GM04504 (cell line): ENCODE results near the gene UBR3.

Experiments
- DNase-seq: peaks from one replicate; pipeline ENCODE4 v3.0.0-alpha.2; 2012; ENCODE audit warnings: low read depth

The UBR3 gene

DNA sequence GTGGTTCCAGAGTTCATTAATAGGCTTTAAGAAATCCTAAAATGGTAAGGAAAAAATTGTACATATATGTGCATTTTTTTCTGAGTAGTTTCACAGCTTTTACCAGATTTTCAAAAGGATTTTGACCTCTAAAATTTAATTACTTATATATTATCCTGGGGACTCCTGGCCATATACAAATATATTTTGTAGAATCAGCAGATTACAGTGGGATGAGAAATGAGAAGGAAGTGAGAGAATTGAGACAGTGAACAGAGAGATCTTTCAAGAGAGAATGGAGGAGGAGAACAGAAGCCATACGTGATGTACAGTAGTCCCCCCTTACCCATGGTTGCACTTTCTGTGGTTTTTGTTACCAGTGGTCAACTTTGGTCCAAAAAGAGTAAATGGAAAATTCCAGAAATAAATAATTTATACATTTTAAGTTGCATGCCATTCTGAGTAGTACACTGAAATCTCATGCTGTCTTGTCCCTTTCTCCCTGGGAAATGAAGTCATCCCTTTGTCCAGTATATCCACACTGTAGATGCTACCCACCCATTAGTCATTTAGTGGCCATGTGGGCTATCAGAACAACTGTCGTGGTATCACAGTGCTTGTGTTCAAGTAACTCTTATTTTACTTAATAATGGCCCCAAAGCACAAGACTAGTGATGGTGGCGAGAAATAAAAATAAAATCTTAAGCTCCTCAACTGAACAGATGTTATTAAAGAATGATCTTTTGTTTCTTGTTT is 220.2 kb downstream of the UBR3 start:
- no peak for DNase-seq

DNA sequence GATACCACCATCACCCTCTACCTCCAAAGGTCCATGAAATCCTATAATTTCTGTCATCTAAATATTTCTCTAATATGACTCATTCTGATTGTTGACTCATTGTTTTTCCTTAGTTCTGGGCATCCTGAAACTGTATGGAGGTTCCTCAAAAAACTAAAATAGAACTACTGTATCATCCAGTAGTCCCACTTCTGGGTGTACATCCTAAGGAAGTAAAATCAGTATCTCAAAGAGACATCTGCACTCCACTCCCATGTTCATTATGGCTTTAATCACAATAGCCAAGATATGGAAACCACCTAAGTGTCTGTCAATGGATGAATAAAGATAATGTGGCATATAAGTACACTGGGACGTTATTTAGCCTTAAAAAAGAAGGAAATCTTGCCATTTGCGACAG is 224.9 kb downstream of the UBR3 start:
- no peak for DNase-seq

DNA sequence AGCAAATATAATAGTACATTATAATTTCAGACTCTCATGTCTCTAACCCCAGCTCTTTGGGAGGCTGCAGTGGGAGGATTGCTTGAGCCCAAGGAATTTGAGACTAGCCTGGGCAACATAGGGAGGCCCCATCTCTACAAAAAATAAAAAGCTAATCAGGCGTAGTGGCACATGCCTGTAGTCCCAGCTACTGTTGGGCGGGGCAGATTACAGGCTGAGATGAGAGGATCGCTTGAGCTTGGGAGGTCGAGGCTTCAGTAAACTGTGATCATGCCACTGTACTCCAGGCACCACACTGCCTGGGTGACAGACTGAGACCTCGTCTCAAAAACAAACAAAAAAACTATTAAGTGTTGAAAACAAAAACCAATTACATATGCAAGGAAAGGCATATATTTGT is 227.7 kb downstream of the UBR3 start:
- DNase-seq = no peak

DNA sequence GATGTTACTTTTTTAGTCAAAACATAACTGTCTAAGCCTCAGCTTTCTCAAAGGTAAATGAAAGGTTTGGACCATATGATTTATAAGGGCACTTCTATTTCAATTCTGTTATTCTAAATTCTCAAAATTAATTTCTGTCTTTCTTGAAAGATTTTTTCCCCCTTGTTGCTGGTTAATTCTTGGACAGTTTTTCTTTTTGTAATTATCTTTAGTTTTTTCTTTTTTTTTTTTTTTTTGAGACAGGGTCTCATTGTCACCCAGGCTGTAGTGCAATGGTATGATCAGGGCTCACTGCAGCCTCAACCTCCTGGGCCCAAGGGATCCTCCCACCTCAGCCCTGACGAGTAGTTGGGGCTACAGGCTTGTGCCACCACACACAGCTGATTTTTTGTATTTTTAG is 229.6 kb downstream of the UBR3 start:
- no peak for DNase-seq

DNA sequence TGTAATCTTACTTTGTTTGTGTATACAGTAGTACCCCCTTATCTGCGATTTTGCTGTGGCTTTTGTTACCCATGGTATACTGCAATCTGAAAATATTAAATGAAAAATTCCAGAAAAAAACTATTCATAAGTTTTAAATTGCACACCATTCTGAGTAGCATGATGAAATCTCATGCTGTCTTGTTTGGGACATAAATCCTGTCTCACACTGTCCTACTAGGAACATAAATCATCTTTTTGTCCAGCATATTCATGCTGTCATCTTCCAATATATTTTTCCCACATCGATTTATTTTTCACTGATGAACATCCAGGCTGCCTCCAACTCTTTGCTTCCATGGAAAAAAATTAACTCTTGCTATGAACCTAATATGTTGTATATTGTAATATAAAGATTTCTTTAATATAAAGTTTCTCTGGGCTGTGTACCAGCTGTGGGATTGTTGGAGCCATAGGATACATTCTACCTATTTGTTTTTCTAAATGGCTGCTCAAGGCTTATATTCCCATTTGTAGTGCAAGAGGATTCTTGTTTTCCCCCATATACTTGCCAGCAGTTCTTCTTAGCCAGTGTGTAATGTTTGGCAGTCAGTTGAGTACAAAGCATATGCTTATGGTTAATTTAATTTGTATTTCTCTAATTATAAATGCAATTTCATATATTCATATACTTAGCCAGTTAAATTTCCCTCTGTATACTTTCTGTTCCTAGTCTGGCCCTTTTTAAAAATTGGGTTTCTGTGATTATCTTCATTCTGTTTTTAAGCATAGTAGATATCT is 236.4 kb downstream of the UBR3 start:
- no peak for DNase-seq

DNA sequence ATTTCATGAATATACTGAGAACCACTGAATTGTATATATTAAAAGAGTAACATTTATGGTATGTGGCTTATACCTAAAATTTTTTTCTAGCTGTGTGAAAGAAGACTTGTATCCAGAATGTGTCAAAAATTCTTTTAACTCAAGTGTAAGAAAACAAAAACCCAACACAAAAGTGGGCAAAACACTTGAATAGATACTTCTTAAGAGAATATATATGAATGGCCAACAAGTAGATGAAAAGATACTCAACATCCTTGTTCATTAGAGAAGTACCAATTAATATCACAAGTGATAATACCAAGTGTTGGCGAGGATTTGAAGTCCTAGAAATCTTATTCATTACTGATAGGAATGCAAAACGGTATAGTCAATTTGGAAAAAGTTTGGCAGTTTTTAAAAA is 243.5 kb downstream of the UBR3 start:
- DNase-seq = no peak

DNA sequence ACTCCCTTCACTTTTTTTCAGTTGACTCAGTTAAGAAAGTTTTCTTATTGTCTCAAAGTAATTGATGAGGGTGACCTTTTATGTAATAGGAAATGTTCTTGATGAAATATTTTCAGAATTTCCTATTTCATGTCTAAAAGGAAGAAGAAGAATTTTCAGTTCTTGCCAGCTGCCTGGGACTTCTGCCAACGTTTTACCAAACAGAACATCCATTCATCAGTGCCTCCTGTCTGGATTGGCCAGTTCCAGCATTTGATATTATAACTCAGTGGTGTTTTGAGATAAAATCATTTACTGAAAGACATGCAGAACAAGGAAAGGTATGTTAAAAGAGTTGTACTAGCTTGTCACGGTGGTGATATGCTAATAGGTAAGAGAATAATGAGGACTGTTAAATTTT is 246.0 kb downstream of the UBR3 start:
- DNase-seq = peak; percentile 44

DNA sequence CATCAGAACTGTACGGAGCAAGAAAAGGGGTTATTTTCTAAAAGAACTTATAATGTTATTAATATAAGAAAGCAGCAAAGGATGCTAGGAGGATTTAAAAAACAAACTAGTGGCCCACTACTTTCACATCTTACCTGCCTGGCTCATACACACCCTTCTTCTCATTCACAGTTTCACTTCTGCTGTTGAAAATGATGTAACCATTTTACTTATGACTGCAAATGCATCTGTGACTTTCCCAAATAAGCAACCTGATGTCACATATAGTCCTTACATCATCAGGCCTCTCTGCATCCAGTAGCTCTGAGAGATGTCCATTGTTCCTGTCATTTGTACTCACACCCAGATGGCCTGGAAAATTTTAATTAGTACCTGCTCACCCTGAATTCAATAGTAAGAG is 248.9 kb downstream of the UBR3 start:
- DNase-seq = no peak

DNA sequence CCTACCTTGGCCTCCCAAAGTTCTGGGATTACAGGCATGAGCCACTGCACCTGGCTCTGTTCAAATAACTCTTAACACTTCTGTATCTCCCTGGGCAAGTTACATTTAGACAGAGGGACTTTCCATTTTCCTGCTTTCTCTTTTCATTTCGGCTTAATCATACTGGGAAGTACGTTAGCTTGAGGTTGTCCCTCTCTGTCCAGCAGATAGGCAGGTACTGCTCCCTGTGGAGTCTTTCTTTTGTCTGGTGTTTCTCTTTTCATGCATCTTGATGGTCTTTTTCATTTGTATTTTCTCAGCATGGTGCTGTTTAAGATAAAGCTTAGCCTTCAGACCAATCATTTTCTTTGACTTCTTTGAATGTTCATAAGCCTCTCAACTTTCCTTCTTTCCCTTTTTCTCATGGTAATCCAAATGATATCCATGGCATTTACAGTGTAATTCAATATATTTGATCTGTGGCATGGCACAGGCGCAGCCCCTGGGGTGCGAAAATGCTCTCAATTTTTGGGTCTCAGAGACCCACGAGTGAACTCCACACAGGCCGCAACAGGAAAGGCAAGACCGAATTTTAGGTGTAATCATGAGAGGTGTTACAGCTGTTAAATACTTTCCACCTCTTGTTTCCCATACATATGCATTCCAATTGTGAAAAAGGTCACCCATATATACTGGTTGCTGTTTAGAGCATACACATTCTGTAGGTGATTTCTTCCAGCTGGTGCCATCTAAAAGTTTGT is 250.7 kb downstream of the UBR3 start:
- DNase-seq = no peak

DNA sequence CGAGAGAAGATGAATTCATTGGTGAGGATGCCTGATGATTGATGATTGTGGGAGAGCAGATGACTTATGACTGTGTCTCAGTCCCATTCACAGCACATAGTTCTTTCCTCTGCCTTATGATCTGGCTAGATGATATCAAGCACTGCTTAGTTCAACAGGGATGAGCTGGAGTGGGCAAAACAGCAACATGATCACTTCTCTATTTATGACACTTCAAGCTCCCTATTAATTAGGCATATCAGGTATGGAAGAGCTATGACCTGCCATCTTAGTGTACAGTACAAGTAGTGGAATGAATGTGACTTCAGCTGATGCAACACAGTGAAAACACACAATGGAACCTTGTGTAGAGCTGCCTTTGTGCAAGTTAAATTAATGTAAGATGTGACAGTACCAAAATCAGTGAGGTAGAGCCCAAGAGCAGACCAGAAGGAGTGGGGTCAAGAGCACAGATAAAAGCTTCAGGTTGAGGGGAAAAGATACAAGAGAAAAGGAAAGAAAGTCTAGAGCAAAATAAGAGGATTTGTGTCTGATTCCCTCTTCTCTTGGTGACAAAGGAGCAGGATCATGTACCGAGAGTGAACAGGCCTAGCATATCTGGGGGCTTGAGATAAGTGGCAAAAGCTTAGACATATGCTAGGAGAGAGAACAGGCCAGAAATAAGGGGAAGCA is 257.7 kb downstream of the UBR3 start:
- no peak for DNase-seq

DNA sequence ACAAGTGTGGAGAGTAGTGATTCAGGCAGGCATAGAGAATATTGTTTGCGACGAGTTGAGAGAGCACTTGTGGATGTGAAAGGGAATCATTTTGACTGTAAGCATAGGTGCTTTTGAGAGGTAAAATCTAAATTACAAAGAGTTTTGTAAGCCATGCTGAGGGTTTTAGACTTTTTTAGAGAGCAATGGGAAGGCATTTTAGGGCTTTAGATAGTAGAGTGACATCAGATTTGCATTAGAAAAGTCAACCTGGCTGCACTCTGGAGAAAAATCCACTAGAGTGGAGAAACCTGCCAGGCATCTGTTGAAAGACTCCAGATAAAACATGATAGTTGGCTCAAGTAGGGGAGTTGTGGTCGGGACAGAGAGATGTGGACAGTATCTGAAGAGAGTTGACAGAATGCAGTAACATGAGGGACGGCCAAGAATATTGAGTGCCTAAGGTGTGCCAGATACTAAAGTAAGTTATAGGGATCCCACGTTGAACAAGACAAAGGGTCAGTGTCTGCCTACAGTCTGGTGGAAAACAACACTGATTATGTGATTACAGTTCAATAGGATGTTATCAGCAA is 258.9 kb downstream of the UBR3 start:
- DNase-seq = no peak

DNA sequence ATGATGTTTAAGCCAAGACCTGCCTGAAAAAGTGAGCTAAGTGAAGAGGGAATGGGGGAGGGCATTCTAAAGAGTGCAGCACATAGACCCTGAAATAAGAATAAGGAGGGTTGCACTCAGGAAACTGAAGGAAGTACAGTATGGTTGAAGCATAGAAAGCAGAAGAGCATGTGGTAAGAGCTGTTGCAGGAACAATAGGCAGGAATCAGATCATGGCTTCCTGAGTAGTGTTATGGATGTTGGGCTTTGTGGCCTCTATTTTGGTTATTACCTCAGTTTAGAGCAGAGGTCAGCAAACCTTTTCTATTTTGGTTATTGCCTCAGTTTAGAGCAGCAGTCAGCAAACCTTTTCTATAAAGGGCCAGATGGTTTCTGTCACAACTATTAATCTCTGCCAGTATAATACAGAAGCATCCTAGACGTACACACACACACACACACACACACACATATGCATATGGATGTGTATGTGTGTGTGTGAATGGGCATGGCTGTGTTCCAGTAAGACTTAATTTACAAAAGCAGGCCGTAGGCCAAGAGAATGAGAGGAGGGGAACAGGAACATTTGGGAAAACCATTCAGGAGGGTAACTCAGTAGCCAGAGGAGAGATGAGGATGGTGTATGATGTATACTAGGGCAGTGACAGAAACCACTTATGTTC is 259.6 kb downstream of the UBR3 start:
- no peak for DNase-seq

DNA sequence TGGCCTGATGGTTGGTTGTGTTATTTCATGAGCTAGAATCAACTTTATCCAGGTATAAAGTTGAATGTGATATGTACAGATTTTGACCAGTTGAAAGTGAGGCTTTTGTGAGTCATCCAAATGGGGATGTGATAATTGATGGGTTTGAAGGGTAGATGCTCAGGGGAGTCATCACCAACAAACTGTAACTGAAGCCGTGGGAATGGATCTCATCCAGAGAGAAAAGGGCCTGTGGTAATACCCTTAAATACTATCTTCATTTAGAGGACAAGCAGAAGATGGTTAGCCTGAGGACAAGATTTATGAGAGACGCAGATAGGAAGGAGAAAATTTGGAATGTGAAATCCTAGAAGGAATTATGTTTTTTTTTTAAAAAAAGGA is 260.1 kb downstream of the UBR3 start:
- no peak for DNase-seq

DNA sequence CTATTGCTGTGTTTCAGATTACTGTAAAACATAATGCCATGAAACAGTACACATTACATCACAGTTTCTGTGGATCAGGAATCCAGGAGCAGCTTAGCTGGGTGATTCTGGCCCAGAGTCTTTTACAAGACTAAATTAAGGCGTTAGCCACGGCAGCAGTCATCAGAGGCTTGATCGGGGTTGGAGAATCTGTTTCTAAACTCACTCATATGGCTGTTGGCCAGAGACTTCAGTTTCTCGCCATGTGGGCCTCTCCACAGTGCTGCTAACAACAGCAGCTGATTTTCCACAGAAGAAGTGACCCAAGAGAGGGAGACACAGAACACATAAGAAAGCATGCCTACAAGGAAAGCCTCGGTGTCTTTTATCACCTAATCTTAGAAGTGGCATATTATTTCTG is 261.5 kb downstream of the UBR3 start:
- DNase-seq = peak; percentile 2

DNA sequence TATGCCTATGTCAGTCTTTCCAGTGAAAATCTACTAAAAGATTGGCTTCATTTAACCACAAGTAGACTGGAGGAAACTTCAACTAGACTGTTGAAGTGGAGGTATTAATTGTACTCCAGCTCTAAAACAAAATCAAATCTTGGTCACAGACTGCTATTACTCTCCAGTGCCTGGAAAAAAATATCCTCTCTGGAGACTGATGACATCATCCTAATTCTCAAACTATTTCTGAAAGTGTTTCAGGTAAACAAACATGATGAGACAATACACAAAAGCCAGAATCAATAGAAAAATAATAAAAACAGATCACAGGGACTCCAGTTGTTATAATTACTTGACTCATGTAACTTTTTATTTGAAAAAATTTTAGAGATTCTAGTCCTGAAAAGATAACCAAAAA is 263.0 kb downstream of the UBR3 start:
- DNase-seq = no peak

DNA sequence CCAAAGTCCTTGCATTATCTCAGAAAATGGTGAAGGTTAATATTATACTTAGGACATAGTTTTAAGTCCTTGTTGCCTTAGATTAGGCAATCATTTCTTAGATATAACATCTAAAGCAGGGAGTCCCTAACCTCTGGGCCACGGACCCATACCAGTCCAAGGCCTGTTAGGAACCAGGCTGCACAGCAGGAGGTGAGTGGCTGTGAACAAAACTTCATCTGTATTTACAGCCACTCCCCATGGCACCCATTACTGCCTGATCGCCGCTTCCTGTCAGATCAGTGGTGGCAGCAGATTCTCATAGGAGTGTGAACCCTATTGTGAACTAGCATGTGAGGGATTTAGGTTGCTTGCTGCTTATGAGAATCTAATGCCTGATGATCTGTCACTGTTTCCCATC is 264.2 kb downstream of the UBR3 start:
- DNase-seq = no peak

DNA sequence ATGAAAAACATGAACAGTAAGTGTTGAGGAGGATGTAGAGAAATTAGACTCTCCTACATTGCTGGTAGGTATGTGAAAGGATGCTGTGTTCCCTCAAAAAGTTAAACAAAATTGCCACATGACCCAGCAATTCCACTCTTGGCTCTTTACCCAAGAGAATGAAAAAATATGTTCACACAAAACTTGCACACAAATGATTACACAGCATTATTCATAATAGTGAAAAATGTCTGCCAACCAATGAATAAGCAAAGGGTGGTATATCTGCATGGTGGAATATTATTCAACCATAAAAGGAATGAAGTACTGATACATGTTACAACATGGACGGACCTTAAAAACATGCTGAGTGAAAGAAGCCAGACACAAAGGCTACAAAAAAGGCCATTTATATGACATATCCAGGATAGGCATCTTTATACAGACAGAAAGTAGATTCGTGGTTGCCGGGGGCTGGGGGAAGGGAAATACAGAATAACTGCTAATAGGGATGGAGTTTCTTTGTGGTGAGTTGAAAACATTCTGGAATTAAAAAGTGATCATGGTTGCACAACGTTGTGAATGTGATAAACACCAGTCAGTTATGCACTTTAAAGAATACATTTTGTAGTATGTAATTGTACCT is 265.3 kb downstream of the UBR3 start:
- DNase-seq = no peak

DNA sequence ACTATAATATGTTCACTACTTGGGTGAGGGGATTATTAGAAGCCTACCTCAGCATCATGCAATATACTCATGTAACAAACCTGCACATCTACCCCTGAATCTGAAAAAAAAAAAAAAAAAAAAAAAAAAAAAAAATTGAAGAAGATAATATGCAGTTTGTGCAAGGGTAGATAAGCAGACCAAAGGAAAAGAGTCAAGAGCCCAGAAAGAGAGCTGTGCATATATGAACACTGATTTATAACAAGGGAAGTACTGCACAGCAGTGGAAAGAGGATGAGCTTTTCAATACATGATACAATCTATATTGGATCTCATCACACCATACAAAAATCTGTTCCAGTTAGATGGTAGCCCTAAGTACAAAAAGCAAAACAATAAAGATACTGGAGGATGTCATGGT is 268.1 kb downstream of the UBR3 start:
- no peak for DNase-seq

DNA sequence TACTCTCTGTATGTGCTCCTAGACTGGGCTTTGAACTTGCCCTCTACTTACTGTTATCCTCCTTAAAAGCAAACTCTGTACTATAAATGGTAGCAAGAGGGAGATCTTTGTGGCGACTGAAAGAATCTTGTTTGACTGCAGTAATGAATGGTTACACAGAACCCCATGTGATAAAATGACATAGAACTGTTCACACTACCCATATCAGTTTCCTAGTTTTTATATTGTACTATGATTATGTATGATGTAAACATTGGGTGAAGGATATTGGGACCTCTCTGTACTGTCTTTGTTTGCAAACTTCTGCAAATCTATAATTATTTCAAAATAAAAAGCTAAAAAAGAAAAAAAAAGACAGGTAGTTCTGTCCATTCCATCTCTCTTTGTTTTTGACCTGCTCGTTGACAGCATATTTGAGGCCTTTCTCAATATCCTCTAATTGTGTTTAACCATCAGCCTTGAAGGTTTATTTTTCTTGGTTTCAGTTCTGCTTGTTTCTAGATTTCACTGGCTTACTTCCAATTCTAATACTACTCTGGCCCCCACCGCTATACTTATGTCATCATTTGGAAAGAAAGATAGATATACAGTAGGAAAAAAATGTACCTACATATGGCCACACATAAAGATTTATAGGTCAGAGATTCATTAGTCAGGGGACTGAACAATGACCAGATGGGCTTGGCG is 271.5 kb downstream of the UBR3 start:
- DNase-seq = no peak

DNA sequence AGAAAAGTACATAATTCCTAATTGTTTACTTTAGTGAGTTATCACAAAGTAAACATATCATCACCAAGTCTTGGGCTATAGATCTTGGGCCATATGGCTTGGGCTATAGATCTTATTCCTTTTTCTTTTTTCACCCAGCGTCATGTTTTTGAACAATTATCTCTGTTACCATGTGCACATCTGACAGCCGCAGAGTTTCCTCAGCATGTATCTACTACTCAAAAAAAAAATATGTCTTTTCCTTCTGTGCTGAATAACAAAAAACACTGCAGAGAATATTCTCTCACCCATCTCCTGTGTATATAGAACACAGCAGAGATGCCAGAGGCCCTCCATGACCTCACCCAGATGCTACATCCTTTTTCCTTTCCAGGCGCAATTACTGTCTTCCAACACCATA is 274.5 kb downstream of the UBR3 start:
- no peak for DNase-seq
